ENCODE results near the gene DMD.

DMD gene

DNA sequence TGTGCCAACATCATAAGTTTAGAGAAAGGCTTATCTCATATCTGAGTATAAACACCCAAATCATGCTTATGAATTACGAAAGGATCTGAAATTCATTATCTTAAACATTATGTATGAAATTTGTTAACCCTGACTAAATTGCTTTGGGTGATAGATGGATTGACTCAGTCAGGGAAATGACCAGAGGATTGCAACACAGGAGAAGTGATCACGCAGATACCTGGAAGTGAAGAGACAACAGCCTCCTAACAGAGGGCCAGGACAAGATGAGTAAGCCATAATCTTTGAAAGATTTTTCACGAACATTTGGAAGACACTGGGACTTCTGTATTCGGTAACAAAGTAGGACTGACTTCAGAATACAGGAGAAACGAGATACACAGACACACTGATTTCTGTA lies 363.4 kb downstream of the DMD start:
- ChIA-PET CTCF (no interaction called here), POLR2A (no interaction called here)
- no peak for DNase-seq (ENCODE audit: extremely low spot score)
- TF ChIP-seq, protein P1, sequence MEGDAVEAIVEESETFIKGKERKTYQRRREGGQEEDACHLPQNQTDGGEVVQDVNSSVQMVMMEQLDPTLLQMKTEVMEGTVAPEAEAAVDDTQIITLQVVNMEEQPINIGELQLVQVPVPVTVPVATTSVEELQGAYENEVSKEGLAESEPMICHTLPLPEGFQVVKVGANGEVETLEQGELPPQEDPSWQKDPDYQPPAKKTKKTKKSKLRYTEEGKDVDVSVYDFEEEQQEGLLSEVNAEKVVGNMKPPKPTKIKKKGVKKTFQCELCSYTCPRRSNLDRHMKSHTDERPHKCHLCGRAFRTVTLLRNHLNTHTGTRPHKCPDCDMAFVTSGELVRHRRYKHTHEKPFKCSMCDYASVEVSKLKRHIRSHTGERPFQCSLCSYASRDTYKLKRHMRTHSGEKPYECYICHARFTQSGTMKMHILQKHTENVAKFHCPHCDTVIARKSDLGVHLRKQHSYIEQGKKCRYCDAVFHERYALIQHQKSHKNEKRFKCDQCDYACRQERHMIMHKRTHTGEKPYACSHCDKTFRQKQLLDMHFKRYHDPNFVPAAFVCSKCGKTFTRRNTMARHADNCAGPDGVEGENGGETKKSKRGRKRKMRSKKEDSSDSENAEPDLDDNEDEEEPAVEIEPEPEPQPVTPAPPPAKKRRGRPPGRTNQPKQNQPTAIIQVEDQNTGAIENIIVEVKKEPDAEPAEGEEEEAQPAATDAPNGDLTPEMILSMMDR (IDR thresholded peaks at IDR 0.05; ENCODE audit: control extremely low read depth, extremely low read depth, low read depth, missing control alignments): no peak

DNA sequence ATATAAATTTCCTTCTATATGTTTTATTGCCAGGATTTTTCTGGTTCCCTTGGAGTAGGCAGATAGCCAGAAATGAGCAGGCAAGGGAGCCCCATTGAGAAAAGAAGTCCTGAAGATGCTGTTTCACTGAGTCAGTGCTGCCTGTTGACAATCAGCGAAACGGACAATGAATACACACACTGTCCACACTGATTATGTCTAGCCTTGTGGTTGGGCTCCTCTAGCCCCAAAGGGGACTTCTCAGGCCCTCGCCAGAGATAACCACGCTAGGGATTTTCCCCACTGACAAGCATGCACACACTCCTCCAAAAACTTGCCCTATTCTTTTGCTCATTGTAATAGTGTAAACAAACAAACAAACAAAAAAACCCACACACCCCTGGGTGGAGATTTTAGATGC lies 369.3 kb downstream of the DMD start:
- TF ChIP-seq, protein P1 (IDR thresholded peaks at IDR 0.05; ENCODE audit: control extremely low read depth, extremely low read depth, low read depth, missing control alignments): no peak
- CTCF ChIA-PET: no interaction called here
- POLR2A ChIA-PET: no interaction called here
- no peak for DNase-seq (ENCODE audit: extremely low spot score)

DNA sequence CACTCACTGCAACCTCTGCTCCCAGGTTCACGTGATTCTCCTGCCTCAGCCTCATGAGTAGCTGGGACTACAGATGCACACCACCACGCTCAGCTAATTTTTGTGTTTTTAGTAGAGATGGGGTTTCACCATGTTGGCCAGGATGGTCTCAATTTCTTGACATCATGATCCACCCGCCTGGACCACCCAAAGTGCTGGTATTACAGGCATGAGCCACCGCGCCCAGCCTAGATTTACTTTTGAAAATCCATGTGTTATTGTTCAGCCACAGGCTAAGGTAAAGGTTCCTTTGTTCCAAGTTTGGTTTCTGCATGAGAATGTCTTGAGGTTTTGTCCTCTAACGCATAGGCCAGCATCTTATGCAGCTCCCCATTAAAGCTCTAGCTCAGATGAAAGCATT lies 371.6 kb downstream of the DMD start:
- TF ChIP-seq, protein P1 (IDR thresholded peaks at IDR 0.05; ENCODE audit: control extremely low read depth, extremely low read depth, low read depth, missing control alignments): no peak
- ChIA-PET CTCF (no interaction called here), POLR2A (no interaction called here)

DNA sequence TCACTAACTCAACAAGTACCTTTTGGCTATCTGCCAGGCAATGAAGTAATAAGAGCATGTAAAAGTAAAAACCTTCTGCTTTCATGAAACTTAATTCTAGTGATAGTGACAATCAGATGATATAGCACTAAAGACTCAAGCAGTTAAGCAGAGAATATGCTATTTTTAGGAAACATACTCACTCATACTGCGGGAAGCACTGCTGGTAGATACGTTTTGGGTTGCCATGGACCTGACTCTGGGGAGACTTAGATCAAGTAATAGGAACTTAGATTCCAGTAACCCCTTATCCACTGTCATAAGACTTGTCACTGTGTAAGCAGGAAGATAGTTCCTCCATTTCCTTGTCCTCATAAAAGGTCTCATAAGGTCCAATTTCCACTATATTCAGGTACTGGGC lies 386.3 kb downstream of the DMD start:
- TF ChIP-seq, protein P1 (IDR thresholded peaks at IDR 0.05; ENCODE audit: control extremely low read depth, extremely low read depth, low read depth, missing control alignments): no peak
- ChIA-PET CTCF (no interaction called here), POLR2A (no interaction called here)
- no peak for DNase-seq (ENCODE audit: extremely low spot score)

More for the DNA sequence above, 371.6 kb downstream of the DMD start:
- no peak for DNase-seq (ENCODE audit: extremely low spot score)

DNA sequence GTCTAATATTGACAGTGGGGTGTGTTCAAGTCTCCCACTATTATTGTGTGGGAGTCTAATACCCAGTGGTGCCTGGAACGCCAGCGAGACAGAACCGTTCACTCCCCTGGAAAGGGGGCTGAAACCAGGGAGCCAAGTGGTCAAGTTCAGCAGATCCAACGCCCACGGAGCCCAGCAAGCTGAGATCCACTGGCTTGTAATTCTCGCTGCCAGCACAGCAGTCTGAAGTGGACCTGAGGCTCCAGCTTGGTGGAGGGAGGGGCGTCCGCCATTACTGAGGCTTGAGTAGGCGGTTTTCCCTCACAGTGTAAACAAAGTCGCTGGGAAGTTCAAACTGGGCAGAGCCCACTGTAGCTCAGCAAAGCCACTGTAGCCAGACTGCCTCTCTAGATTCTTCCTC lies 407.3 kb downstream of the DMD start:
- TF ChIP-seq, protein P1 (IDR thresholded peaks at IDR 0.05; ENCODE audit: control extremely low read depth, extremely low read depth, low read depth, missing control alignments): no peak
- ChIA-PET CTCF (no interaction called here), POLR2A (no interaction called here)
- DNase-seq (ENCODE audit: extremely low spot score): no peak

DNA sequence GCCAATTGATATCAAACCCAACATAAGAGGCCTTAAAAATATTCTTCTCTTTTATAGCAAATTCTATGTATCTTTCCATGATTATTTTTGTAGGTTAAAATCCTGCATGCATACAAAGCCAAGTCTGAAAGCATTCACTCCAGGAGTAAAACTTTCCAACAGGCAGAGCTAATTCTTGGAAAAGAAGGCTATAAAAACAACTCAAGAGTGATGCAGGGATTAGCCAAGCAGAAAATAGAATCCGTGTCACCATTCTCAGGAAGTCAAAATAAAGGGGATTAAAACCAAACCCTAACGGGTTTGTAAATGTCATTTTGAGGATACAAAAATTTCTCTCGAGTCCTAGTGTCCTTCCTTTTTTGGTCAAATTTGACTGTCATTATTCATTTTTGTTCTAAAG lies 412.4 kb downstream of the DMD start:
- CTCF ChIA-PET: no interaction called here

More for the DNA sequence above, 412.4 kb downstream of the DMD start:
- POLR2A ChIA-PET: no interaction called here
- TF ChIP-seq, protein P1 (IDR thresholded peaks at IDR 0.05; ENCODE audit: control extremely low read depth, extremely low read depth, low read depth, missing control alignments): no peak
- no peak for DNase-seq (ENCODE audit: extremely low spot score)

Data from GM10248 (cell line).